HG03439 (cell line): Measurements from ENCODE around the gene ZNF618.

ENCODE experiments used
- ATAC-seq: cut with Tn5 transposase; IDR thresholded peaks from one replicate; pipeline ENCODE4 v1.9.1; 2021; ENCODE audit warnings: mild to moderate bottlenecking, moderate library complexity; ENCODE audit not compliant: unreplicated experiment

ZNF618 gene

DNA sequence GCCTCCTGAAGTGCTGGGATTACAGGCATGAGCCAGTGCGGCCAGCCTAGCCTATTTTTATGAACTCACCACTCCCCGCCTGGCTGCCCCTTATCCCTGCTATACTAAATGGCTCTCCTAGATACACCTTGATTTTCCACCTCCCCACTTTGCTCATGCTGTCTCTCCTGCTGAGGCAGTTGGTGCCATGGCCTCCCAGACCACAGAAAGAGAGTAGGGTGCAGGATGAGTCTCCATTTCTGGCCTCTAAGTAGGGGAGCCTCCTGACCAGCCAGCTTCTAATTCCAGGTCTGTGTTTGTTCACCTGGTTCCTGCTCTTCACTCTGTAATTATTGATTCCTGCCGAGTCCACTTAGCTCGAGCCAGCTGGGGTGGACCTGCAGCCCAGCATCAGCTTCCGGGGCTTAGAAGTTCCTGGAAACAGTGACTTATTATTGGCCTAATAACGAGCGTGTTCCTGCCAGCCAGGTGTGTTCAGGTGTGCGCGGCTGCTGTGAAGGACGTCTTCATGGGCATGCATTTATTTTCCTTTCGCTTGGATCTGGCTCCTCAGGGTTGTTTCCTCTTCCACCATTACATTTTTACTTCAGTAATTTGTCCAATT, 34.0 kb downstream of the ZNF618 start:
- no peak for ATAC-seq

GRCh38 chr9:113911850-113912557, 35.9 kb downstream of the ZNF618 start:
- no peak for ATAC-seq

DNA sequence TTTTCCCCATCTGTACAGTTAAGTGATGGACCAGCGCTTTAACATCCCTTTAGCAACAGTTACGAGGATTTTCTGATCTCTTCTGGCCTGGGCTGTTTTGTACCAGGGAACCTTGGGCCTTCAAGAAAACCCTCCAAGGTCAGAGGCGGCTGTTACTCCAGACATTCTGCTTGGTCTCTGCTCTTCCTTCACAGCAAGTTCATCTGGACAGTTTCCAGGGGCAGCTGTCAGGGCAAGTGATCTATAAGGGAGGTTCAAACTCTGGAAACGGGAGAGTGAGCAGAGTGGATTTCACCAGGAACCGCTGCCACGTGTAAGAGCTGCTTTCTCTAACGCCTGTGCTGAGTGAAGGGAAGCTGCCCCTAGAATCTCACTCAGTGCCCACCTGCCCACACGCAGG, 36.7 kb downstream of the ZNF618 start:
- no peak for ATAC-seq

GRCh38 chr9:113913426-113914195, 37.5 kb downstream of the ZNF618 start:
- ATAC-seq = no peak

DNA sequence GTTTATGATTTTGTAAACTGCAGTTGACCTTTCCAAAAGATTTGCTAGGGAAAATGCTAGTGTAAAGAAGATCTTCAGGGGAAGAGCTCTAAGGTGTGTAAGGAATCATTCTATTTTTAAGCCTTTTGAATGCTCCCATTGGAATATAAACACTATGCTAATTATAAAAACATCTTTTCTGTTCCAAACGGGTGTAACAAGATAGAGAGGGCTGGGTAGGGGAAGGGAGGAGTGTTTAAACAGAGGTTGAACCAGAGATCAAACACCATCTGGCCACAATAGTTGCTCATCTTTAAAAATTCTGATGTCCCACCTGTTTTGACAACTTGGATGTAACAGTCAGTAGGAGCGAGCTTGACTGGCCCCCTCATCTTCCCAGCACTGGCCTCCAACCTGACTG, 38.4 kb downstream of the ZNF618 start:
- no peak for ATAC-seq

DNA sequence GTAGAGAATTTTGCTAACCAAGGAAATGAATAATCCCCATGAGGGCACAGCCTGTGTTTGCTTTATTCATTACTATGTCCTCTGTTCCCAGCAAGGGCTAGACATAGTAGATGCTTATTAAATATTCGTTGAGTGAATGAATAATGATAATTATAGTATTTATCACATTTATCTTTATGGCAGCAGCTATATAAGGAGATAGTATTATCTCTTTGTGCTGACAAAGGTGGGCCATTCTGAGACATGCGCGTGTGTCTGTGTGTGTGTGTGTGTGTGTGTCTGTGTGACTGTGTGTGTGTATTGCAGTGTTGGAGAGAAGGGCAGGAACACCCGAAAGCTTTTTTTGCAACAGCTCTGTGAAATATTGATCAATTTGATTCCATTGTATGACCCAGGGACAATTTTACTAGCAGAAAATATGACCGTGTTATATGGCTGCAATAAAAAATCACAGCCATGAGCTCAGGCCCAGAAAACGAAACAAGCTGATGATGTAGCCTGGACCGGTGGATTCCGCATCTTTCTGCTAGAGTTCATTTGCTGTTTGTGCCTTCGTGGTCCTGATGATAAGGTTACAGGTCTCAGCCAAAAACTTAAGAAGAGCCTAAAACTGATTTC, 39.8 kb downstream of the ZNF618 start:
- no peak for ATAC-seq

DNA sequence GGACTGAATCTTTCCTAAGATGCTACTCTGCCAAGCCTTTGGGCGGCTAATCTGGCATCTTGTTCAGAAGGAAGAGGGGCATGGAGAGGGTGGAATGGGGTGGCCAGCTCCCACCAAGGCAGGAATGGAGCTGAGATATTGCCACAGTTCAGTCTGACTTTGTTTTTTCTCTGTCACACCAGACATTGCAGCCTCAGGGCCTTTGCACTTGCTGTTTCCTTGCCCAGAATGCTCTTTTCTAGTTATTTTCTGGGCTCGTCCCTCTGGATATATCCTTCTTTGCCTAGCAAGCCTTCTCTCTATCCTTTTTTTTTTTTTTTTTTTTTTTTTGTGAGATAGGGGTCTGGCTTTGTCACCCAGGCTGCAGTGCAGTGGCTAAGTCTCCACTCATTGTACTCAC, 40.8 kb downstream of the ZNF618 start:
- no peak for ATAC-seq

DNA sequence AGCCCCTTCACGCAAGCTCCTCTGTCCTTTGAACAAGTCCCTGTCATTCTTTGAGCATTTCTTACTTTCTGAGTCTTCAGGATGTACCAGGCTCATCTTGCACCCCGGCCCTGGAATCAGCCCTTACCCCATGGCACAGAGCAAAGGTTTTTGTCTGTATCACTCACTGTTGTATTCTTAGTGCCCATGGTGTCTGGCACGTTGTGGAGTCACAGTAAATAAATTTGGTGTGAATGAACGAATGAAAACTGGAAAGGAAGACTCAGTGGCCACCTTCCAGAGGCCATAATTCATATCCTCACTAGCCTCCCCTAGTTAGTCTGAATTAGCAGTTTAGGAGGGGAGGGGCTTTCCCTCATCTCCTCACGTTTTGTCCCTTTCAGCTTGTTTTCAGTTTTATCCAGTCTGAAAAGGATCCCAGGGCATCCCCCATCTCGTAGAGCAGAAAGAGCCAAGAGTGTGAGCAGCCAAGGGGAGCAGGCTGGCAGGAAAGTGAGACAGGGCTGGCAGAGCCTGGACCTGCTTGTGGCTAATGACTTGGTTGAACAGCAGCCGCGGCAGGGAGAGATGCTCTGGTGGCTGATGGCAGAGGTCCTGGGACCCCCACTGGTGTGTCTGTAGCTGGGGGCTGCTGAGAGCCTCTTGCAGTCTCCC, 42.7 kb downstream of the ZNF618 start:
- ATAC-seq = no peak

DNA sequence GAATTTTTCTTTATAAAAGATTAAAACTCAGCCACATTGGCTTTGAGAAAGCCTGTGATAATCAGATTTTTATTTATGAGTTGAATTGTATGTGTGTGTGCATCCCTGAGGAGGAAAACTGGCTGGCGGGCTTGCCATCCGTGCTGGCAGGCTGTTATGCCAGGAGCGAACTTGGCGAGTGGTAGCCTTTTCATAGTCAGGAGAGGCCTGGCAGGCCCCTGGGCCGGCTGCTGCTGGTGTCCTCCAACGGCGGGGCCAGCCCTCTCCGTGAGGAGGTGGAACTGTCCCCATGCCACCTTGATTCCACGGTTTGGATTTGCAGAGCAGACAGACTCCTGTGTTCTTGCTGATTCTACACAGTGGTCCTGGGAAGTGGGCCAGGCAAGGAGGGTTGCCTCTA, 43.3 kb downstream of the ZNF618 start:
- ATAC-seq = no peak

DNA sequence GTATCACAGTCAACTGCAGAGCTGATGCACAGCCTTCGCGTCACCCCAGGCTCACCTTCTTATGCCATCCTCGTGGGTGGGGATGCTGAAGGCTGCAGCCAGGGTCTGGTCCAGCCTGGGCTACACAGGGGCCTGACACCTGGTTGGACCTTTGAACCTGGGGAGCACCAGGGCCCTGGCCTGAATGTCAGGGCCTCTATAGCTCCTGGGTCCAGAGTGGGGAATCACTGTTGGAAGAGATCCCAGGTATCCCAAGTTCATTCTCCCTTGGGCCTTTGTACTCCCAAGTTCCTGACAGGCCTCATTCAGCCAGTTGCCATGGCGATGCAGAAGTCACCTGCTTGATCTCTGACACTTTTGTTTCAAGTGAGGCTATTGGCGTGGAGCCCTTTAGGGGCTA, 43.8 kb downstream of the ZNF618 start:
- no peak for ATAC-seq

DNA sequence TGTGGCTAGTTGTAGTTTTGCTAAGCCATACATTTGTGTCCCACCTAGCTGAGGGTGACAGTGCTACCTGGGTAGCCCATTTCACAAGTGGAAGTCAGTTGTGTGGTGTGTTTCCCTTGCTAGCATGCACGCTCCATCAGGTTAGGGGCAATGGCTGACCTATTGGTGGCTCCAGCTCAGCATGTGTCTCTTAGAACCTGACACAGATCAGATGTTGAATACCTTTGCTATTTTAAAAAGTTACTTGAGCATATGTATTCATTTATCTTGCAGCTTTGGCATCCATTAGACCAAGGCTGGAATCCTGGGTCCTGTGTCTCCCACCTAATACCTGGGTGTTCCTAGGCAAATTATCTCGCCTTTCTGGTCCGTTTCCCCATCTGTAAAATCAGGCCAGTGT, 44.8 kb downstream of the ZNF618 start:
- ATAC-seq = no peak

GRCh38 chr9:113921396-113921925, 45.4 kb downstream of the ZNF618 start:
- ATAC-seq = no peak

DNA sequence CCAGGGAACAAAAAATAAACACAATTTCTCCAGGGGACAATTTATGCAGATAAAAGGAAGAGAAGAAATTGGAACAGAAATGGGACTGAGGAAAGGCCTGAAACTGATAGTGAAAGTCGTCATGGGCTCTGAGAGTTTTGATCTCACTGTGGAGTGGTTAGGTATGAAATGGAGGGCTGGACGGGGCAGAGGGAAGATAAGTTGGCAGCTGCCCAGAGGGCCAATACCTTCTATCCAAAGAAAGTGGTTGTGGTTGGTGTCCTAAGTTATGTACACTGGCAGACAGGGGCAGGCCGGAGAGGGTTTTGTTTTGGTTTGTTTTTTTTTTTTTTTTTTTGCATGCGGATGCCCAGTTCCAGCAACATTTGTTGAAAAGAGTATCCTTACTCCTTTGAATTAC, 46.1 kb downstream of the ZNF618 start:
- no peak for ATAC-seq

DNA sequence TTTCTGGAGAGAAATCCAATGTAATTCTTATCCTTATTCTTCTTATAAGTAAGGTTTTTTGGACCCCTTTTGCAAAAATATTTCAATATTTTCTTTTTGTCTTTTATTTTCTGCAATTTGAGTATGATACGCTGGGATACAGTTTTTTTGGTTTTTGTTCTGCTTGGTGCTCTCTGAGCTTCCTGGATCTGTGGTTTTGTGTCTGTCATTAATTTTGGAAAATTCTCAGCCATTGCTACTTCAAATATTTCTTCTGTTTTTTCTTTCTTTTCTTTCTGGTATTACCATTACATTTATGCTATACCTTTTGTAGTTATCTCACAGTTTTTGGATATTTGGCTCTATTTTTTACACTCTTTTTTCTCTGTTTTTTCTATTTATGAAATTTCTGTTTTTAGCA, 50.1 kb downstream of the ZNF618 start:
- ATAC-seq = no peak

- ATAC-seq = no peak
These were observed 51.2 kb downstream of the ZNF618 start for GRCh38 chr9:113927277-113927676.

DNA sequence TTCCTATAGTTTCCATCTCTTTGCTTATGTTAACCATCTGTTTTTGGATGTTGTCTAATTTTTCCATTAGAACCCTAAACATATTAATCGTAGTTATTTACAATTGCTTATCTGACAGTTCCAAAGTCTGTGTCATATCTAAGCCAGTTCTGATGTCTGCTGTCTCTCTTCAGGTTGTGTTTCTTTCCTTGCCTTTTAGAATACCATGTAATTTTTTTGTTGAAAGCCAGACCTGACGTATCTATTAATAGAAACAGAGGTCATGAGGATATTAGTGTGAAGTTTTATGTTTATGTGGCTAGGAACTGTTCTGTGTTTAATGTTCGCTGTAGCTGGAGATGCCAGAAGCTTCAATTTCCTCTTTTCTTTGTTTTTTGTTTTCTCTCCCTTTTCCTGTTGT, 52.2 kb downstream of the ZNF618 start:
- ATAC-seq = no peak

DNA sequence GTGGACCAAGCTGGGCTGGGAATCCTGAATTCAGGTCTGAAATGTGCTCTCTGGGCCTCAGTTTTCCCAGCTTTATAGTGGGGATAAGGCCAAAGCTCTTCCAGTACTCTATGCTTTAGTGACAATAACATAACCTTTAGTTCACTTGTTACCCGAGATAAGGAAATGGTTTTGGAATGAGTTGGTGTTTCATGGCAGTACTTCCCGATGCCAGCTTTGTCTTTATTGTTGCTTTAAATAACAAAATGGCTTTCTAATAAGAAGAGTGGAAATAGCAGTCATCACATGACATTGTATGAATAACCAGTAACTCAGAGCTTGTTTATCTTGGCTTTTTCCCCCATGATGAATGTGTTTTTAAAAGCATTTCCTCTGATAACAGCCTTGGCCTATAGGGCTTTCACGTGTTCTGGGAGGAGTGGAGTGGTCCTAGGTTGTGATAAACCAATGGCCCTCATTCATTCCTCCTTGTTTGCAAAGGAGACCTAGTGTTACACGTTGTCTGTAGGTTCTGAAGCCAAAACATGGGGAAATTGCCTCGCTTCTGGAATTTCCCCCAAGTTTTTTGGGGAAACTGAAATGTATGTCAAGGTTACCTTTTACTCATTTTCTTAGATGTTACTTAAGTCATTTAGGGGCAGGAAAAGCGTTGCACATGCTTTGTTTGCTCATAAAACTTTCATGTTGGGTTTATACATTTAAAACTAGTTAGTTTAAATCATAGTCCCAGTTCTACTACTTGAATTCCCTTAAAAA, 53.7 kb downstream of the ZNF618 start:
- ATAC-seq = no peak

GRCh38 chr9:113930390-113930783, 54.3 kb downstream of the ZNF618 start:
- ATAC-seq = no peak

DNA sequence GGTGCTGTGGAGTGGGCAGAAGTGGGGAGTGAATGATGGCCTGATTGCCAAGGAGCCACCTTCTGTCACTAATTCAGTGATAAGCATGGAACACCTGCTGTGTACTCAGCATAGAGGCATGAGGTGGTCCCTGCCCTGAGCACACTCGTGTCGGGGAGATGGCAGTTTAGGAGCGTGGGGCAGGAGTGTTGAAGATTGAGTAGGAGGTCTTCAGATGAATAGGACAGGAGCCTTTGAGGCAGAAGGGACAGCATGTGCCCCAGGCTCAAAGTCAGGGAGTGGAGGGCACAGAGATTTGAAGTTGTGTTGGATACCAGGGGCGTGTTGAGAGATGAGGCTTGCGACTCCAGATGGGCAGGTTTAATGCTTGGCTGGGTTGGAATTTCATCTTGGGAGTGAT, 55.0 kb downstream of the ZNF618 start:
- ATAC-seq = no peak

- ATAC-seq = no peak
These were observed 55.7 kb downstream of the ZNF618 start for GRCh38 chr9:113931777-113932176.
